ENCODE data around the gene HNRNPF. TPM values are rescaled to one million over a fixed set of nuclear protein-coding genes. Genes with fewer than 3 reads are reported as not detected.

HNRNPF gene
- polyA plus RNA-seq, 2 of the 4 experiments (the other 2 are of a cell fraction) = 228 to 271 TPM

DNA sequence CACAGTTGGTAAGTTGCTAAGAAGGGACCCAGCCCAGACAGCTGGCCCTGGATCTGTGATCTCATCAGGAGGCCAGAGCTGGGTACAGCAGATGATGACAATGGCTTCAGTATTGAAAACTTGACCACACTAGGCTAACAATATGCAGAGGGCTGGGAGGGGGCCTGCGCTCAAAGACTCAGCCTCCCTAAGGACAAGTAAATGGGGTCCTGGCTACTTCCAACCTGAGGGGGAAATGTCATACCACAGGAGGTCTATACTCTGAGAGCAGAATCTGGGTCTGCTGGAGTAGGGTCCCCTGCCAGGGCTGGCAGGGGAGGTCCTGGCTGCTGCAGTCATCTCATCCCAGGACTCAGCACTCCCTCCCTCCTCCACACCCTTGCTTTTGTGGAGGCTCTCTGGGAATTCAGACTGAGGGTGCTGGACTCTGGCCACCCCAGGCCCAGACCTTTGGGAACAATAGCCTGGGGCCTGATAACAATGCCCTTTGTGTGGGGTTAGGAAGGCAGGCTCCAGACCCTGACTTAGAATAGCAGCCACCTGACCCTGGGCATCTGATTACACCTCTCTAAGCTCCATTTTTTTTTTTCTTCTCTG lies 36.1 kb downstream of the HNRNPF start:
- FAIRE-seq (no peak), DNase-seq (ENCODE audit: low read depth in 1 of 2, low spot score in 1 of 2) (no peak), ATAC-seq (no peak)
- Histone ChIP-seq H3K9me3 (no peaks in the 10 kb centered on the region), H3K27ac (no peak overlapping the region), H3K4me1 (no peaks in the 10 kb centered on the region), H3K4me2 (no peak overlapping the region), H3K4me3 (no peak overlapping the region)
- POLR2A ChIA-PET = no interaction called here
- TF ChIP-seq CHD4 (IDR thresholded peaks at IDR 0.05; ENCODE audit: borderline replicate concordance) (no peak), RARB (CRISPR knock-in tag; IDR thresholded peaks at IDR 0.05) (no peak), SMC3 (IDR thresholded peaks at IDR 0.05) (no peak), TFCP2L1 (CRISPR knock-in tag; IDR thresholded peaks at IDR 0.05) (no peak), ZNF302 (CRISPR knock-in tag; IDR thresholded peaks at IDR 0.05) (no peak), HEYL (CRISPR knock-in tag; IDR thresholded peaks at IDR 0.05) (no peak), KDM5A (IDR thresholded peaks at IDR 0.05) (no peak), EHF (CRISPR knock-in tag; IDR thresholded peaks at IDR 0.05) (no peak)
- TF ChIP-seq, protein P1, sequence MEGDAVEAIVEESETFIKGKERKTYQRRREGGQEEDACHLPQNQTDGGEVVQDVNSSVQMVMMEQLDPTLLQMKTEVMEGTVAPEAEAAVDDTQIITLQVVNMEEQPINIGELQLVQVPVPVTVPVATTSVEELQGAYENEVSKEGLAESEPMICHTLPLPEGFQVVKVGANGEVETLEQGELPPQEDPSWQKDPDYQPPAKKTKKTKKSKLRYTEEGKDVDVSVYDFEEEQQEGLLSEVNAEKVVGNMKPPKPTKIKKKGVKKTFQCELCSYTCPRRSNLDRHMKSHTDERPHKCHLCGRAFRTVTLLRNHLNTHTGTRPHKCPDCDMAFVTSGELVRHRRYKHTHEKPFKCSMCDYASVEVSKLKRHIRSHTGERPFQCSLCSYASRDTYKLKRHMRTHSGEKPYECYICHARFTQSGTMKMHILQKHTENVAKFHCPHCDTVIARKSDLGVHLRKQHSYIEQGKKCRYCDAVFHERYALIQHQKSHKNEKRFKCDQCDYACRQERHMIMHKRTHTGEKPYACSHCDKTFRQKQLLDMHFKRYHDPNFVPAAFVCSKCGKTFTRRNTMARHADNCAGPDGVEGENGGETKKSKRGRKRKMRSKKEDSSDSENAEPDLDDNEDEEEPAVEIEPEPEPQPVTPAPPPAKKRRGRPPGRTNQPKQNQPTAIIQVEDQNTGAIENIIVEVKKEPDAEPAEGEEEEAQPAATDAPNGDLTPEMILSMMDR (IDR thresholded peaks at IDR 0.05) = no peak
- TF ChIP-seq, protein P2, sequence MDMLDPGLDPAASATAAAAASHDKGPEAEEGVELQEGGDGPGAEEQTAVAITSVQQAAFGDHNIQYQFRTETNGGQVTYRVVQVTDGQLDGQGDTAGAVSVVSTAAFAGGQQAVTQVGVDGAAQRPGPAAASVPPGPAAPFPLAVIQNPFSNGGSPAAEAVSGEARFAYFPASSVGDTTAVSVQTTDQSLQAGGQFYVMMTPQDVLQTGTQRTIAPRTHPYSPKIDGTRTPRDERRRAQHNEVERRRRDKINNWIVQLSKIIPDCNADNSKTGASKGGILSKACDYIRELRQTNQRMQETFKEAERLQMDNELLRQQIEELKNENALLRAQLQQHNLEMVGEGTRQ (IDR thresholded peaks at IDR 0.05) = no peak
- CTCF ChIA-PET = interaction anchor here (1.4 kb wide), 1 partner anchor 24 kb away, joined by 4 read pairs; no protein-coding TSS in a partner anchor
- 100% methylated on average over 1 of the region's 1 CpG for WGBS (ENCODE audit: missing lambda C conversion rate)

DNA sequence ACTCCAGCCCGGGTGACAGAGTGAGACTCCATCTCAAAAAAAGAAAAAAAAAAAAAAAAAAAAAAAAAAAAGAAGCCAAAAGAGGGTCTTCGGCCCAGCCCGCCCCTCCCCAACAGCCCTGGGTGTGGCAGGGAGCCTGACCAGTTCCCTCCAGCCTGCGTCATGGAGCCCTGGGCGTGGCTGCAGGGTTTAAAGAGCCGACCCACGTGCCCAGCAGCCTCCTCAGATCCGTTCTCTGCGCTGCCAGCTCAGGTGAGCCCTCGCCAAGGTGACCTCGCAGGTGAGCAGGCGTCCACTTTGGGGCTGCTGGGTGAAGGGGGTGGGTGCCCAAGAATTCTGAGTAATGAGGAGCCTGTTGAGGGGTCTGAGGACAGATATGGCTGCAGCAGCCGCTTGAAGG lies 37.6 kb downstream of the HNRNPF start, which contains the start of gene FXYD4:
TSS of gene FXYD4 (plus strand) at position 219 of the 400 bp plus-strand sequence. CDS start 2,111 bp downstream, outside the sequence.
- DNase-seq (ENCODE audit: low read depth in 1 of 2, low spot score in 1 of 2) (no peak), FAIRE-seq (no peak), ATAC-seq (no peak)
- H3K4me3 ChIP-seq = no peak within 1 kb of the TSS
- TF ChIP-seq FOSL2 (IDR thresholded peaks at IDR 0.05) (no peak), FOSL2 (CRISPR knock-in tag; IDR thresholded peaks at IDR 0.05) (no peak), CHD2 (IDR thresholded peaks at IDR 0.05; ENCODE audit: low read length, partially characterized antibody) (no peak), ZFP36 (IDR thresholded peaks at IDR 0.05; ENCODE audit: borderline replicate concordance, partially characterized antibody) (no peak), SREBF2 (IDR thresholded peaks at IDR 0.05) (no peak), CHD4 (IDR thresholded peaks at IDR 0.05; ENCODE audit: borderline replicate concordance) (no peak), PHF8 (IDR thresholded peaks at IDR 0.05; ENCODE audit: borderline replicate concordance, low read depth) (no peak), FOXS1 (CRISPR knock-in tag; IDR thresholded peaks at IDR 0.05) (no peak), JUN (IDR thresholded peaks at IDR 0.05) (no peak), ESRRA (IDR thresholded peaks at IDR 0.05; ENCODE audit: borderline replicate concordance, low read length) (no peak)
- TF ChIP-seq, protein P3, sequence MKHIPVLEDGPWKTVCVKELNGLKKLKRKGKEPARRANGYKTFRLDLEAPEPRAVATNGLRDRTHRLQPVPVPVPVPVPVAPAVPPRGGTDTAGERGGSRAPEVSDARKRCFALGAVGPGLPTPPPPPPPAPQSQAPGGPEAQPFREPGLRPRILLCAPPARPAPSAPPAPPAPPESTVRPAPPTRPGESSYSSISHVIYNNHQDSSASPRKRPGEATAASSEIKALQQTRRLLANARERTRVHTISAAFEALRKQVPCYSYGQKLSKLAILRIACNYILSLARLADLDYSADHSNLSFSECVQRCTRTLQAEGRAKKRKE (CRISPR knock-in tag; IDR thresholded peaks at IDR 0.05; ENCODE audit: low read depth) = no peak
- TF ChIP-seq, protein P4, sequence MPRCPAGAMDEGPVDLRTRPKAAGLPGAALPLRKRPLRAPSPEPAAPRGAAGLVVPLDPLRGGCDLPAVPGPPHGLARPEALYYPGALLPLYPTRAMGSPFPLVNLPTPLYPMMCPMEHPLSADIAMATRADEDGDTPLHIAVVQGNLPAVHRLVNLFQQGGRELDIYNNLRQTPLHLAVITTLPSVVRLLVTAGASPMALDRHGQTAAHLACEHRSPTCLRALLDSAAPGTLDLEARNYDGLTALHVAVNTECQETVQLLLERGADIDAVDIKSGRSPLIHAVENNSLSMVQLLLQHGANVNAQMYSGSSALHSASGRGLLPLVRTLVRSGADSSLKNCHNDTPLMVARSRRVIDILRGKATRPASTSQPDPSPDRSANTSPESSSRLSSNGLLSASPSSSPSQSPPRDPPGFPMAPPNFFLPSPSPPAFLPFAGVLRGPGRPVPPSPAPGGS (IDR thresholded peaks at IDR 0.05) = no peak
- TF ChIP-seq, protein P5, sequence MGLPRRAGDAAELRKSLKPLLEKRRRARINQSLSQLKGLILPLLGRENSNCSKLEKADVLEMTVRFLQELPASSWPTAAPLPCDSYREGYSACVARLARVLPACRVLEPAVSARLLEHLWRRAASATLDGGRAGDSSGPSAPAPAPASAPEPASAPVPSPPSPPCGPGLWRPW (IDR thresholded peaks at IDR 0.05) = no peak
- TF ChIP-seq, protein P2 (IDR thresholded peaks at IDR 0.05) = no peak
- TF ChIP-seq, protein P6, sequence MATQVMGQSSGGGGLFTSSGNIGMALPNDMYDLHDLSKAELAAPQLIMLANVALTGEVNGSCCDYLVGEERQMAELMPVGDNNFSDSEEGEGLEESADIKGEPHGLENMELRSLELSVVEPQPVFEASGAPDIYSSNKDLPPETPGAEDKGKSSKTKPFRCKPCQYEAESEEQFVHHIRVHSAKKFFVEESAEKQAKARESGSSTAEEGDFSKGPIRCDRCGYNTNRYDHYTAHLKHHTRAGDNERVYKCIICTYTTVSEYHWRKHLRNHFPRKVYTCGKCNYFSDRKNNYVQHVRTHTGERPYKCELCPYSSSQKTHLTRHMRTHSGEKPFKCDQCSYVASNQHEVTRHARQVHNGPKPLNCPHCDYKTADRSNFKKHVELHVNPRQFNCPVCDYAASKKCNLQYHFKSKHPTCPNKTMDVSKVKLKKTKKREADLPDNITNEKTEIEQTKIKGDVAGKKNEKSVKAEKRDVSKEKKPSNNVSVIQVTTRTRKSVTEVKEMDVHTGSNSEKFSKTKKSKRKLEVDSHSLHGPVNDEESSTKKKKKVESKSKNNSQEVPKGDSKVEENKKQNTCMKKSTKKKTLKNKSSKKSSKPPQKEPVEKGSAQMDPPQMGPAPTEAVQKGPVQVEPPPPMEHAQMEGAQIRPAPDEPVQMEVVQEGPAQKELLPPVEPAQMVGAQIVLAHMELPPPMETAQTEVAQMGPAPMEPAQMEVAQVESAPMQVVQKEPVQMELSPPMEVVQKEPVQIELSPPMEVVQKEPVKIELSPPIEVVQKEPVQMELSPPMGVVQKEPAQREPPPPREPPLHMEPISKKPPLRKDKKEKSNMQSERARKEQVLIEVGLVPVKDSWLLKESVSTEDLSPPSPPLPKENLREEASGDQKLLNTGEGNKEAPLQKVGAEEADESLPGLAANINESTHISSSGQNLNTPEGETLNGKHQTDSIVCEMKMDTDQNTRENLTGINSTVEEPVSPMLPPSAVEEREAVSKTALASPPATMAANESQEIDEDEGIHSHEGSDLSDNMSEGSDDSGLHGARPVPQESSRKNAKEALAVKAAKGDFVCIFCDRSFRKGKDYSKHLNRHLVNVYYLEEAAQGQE (IDR thresholded peaks at IDR 0.05) = no peak
- 76% methylated on average over 12 of the region's 13 CpGs for WGBS (ENCODE audit: missing lambda C conversion rate)
- H3K27ac ChIP-seq = no peak within 1 kb of the TSS
- no peak within 1 kb of the TSS for H3K4me2 ChIP-seq
- no peaks in the 10 kb centered on the region for H3K9me3 ChIP-seq
- no peaks in the 10 kb centered on the region for H3K4me1 ChIP-seq
- CTCF ChIA-PET = interaction anchor here (0.7 to 1.4 kb wide), 3 partner anchors 19 to 22 kb away, joined by 3 to 4 read pairs (median 3); no protein-coding TSS in a partner anchor
- POLR2A ChIA-PET = no interaction called here

Measured in A549 (cell line).